K562 (cell line): ENCODE measurements around the gene ODC1. TPM values are rescaled to one million over a fixed set of nuclear protein-coding genes. Genes with fewer than 3 reads are reported as not detected.

Source experiments
- ATAC-seq: fragments of 200-7000 bp; cut with Tn5 transposase; 3 replicates; pipeline ENCODE4 v1.9.1; 2020; ENCODE audit warnings: moderate library complexity
- BruUV-seq: library from RNA; stranded (reverse); fragments of 400-500 nt; replicated peaks from 2 replicates; lab custom pipeline; 2021; lab: Mats Ljungman, UMichigan
- CTCF ChIA-PET: fragments of 300-600 bp; formaldehyde crosslinking; extraction: SDS; loops from one replicate; lab custom pipeline; 2021; ENCODE audit warnings: low intra/inter-chr PET ratio; lab: Yijun Ruan, JAX
- POLR2A ChIA-PET: fragments of 300-600, 350-650 bp; sonication (Branson Sonifier 250); formaldehyde crosslinking; extraction: SDS; loops from one replicate; lab custom pipeline; 2021; ENCODE audit warnings: antibody characterized with exemption, inconsistent platforms; lab: Yijun Ruan, JAX
- DNase-seq, 4 experiments: peaks; one replicate each; pipeline versions ENCODE4 v3.0.0 to v3.0.0-alpha.2; 2011 to 2018; ENCODE audit warnings: low spot score in 3 of 4, mixed read lengths in 3 of 4; ENCODE audit errors: extremely low read depth in 1 of 4
- FAIRE-seq: peaks from 2 replicates; lab custom pipeline; 2011; peaks lifted over from hg19 to GRCh38; lab: Jason Lieb, UNC
- H2AFZ ChIP-seq: 2 replicates; pipeline ENCODE4 v1.6.0; 2011; ENCODE audit warnings: low read depth, low read length, control low read depth, inconsistent platforms
- H3K27ac ChIP-seq: fragments of 200-600 bp; 3 replicates; pipeline ENCODE4 v1.8.0; 2011; ENCODE audit warnings: low read depth, mild to moderate bottlenecking, control low read depth, inconsistent platforms, low read length, moderate library complexity, mixed read lengths; ENCODE audit errors: extremely low read depth
- H3K27me3 ChIP-seq, 2 experiments: fragments of 300-600 bp in 1 of 2; 2 replicates in 1 of 2; 3 replicates in 1 of 2; pipeline versions ENCODE4 v1.6.0 to v1.8.0; 2011; ENCODE audit warnings: inconsistent platforms in 2 of 2, low read length in 2 of 2, mild to moderate bottlenecking in 1 of 2, mixed read lengths in 1 of 2, moderate library complexity in 1 of 2; ENCODE audit not compliant: control insufficient read depth in 2 of 2, insufficient read depth in 2 of 2
- H3K36me3 ChIP-seq: fragments of 300-600 bp; 3 replicates; pipeline ENCODE4 v1.8.0; 2011; ENCODE audit warnings: mild to moderate bottlenecking, low read length, inconsistent platforms; ENCODE audit not compliant: control insufficient read depth, insufficient read depth
- H3K4me1 ChIP-seq, 2 experiments: fragments of 200-600 bp in 1 of 2; replicated peaks in 1 of 2; 2 replicates in 1 of 2; 3 replicates in 1 of 2; pipeline versions ENCODE4 v1.5.1 to v1.8.0; 2011; ENCODE audit warnings: inconsistent platforms in 2 of 2, low read length in 2 of 2, mild to moderate bottlenecking in 1 of 2, mixed read lengths in 1 of 2, moderate library complexity in 1 of 2; ENCODE audit not compliant: control insufficient read depth in 2 of 2, insufficient read depth in 2 of 2
- H3K4me2 ChIP-seq: 2 replicates; pipeline ENCODE4 v1.6.1; 2011; ENCODE audit warnings: low read length, control low read depth, inconsistent platforms, mixed read lengths; ENCODE audit not compliant: insufficient read depth
- H3K4me3 ChIP-seq: fragments of 200-600 bp; sonication (generic), shearing (Covaris generic); 2 replicates; pipeline ENCODE4 v1.5.1; 2016; ENCODE audit warnings: control low read depth, inconsistent platforms
- H3K79me2 ChIP-seq: fragments of 200-600 bp; 3 replicates; pipeline ENCODE4 v1.8.0; 2011; ENCODE audit warnings: low read length, inconsistent platforms; ENCODE audit not compliant: control insufficient read depth, insufficient read depth
- H3K9ac ChIP-seq, 2 experiments: 2 replicates each; pipeline versions ENCODE4 v1.6.0 to v1.6.1; 2011; ENCODE audit warnings: low read depth in 2 of 2, low read length in 2 of 2, control low read depth in 1 of 2, inconsistent platforms in 1 of 2, mild to moderate bottlenecking in 1 of 2, mixed read lengths in 1 of 2; ENCODE audit not compliant: insufficient read depth in 1 of 2
- H3K9me1 ChIP-seq: one replicate; pipeline ENCODE4 v1.6.0; 2011; ENCODE audit warnings: inconsistent platforms, mild to moderate bottlenecking, low read length, moderate library complexity; ENCODE audit not compliant: control insufficient read depth, insufficient read depth
- H3K9me3 ChIP-seq: replicated peaks from 2 replicates; pipeline ENCODE4 v1.5.1; 2011; ENCODE audit warnings: low read depth, low read length, inconsistent platforms; ENCODE audit not compliant: control insufficient read depth, insufficient read depth
- H4K20me1 ChIP-seq: replicated peaks from 2 replicates; pipeline ENCODE4 v1.6.1; 2011; ENCODE audit warnings: low read length, inconsistent platforms, mixed read lengths; ENCODE audit not compliant: control insufficient read depth, insufficient read depth
- HMG20A ChIP-seq: fragments of 450-650 bp; formaldehyde crosslinking; conservative IDR thresholded peaks from 2 replicates; pipeline ENCODE4 v1.4.0; 2020; ENCODE audit warnings: mild to moderate bottlenecking, mixed read lengths
- MGA ChIP-seq: fragments of 450-650 bp; IDR thresholded peaks from 2 replicates; pipeline ENCODE4 v1.6.1; 2016; ENCODE audit warnings: mild to moderate bottlenecking, moderate library complexity
- PHB ChIP-seq: fragments of 250-450 bp; sonication (Bioruptor Pico); IDR thresholded peaks from 2 replicates; pipeline ENCODE4 v1.5.0; 2021
- TCF7L2 ChIP-seq: fragments of 150-350 bp; IDR thresholded peaks from 2 replicates; pipeline ENCODE4 v1.6.1; 2016; ENCODE audit warnings: low read depth, mild to moderate bottlenecking, low read length, moderate library complexity
- ZBTB33 ChIP-seq: sonication (generic); formaldehyde crosslinking; IDR thresholded peaks from 2 replicates; pipeline ENCODE4 v1.8.1; 2023; ENCODE audit warnings: mild to moderate bottlenecking, missing genetic modification reagents
- ZNF175 ChIP-seq: fragments of 200-800 bp; sonication (Bioruptor generic); IDR thresholded peaks from 2 replicates; pipeline ENCODE4 v1.6.1; 2016; ENCODE audit warnings: low read depth, mild to moderate bottlenecking, missing genetic modification characterization, missing compliant biosample characterization
- WGBS: fragments of 100-300 bp; shearing (Covaris generic); methylation state at CpG from one replicate; pipeline ENCODE4 v1.1.6; 2016; ENCODE audit warnings: low coverage, mixed read lengths; ENCODE audit not compliant: insufficient coverage; ENCODE audit errors: missing lambda C conversion rate; 5-methylcytosine and 5-hydroxymethylcytosine counted together
- in situ Hi-C: fragments of 300-500 bp; cut with MboI; formaldehyde crosslinking; loops from 4 replicates; pipeline ENCODE4 v1.15.0; 2018; ENCODE audit warnings: inconsistent platforms, mixed read lengths
- intact Hi-C: fragments of 100-400 bp; cut with micrococcal nuclease; formaldehyde crosslinking; loops from 2 replicates; pipeline ENCODE4 v1.14.2; 2022
- polyA plus RNA-seq, 8 experiments: library from polyadenylated mRNA; depleted of rRNA in 4 of 8; stranded (reverse) in 5 of 8; unstranded in 3 of 8; fragments of >200 nt; fragmentation: Nextera tagmentation in 2 of 8; fragmentation: Illumina TruSeq in 1 of 8; extraction: Ambion mirVana in 2 of 8; extraction: Trizol in 1 of 8; gene quantifications; 2 replicates each; pipeline versions ENCODE4 v1.2.1 to v1.2.3, GENCODE V29; 2011 to 2014; ENCODE audit warnings: inconsistent platforms in 1 of 8, missing spikeins in 1 of 8
- total RNA-seq, 7 experiments: library from RNA; depleted of rRNA in 6 of 7; stranded (reverse); fragments of >200 nt in 6 of 7; fragmentation: Illumina TruSeq in 2 of 7; extraction: Trizol in 2 of 7; gene quantifications; 2 replicates each; pipeline versions ENCODE4 v1.2.1 to v1.2.3, GENCODE V29; 2011 to 2021; ENCODE audit warnings: low replicate concordance in 1 of 7

The ODC1 gene
- total and polyA plus RNA-seq, 9 of the 15 experiments (the other 6 are each of a cell fraction or from before 2014, with no cell fraction given): 142 to 563 (median 457) TPM

- TF ChIP-seq ZBTB33 (no peak), PHB (CRISPR knock-in tag) (no peak), TCF7L2 (no peak), HMG20A (CRISPR knock-in tag) (no peak)
These were observed 34.1 kb downstream of the ODC1 start (continued) for GRCh38 chr2:10413991-10414451.

GRCh38 chr2:10413503-10413902, 34.6 kb downstream of the ODC1 start:
- 0 out of 2 replicates have a peak, but pooled peaks cover 4% of the 10 kb centered on the region for H4K20me1 ChIP-seq
- intact Hi-C loops: no loop called here
- ChIA-PET POLR2A (no interaction called here), CTCF (no interaction called here)
- H3K9me3 ChIP-seq: 0 out of 2 replicates have a peak, but pooled peaks cover 8% of the 10 kb centered on the region
- BruUV-seq: no TSS peak
- H2AFZ ChIP-seq: no peak overlapping the region
- H3K79me2 ChIP-seq: no peaks in the 10 kb centered on the region
- in situ Hi-C loops: loop anchor here (10.0 to 25.0 kb wide), 2 partner anchors 151 to 269 kb away; no protein-coding TSS in a partner anchor
- H3K4me2 ChIP-seq: no peak overlapping the region
- DNase-seq (no peak), FAIRE-seq (no peak), ATAC-seq (no peak)
- no peaks in the 10 kb centered on the region for H3K27me3 ChIP-seq
- H3K4me3 ChIP-seq: no peak overlapping the region
- H3K9ac ChIP-seq: no peak overlapping the region
- WGBS: 74% methylated on average over 10 of the region's 10 CpGs
- no peaks in the 10 kb centered on the region for H3K9me1 ChIP-seq
- peaks cover 6 to 33% of the 10 kb centered on the region in 2 experiments; a peak in 4 of 5 replicates for H3K4me1 ChIP-seq
- peaks cover 10% of the 10 kb centered on the region; the same call in 2 of the 3 replicates for H3K36me3 ChIP-seq
- no peak overlapping the region for H3K27ac ChIP-seq
- no peak for TF ChIP-seq ZNF175 (CRISPR knock-in tag)
- no peak for TF ChIP-seq MGA
